ENCODE data around the gene KRT26. TPM values are rescaled to one million over a fixed set of nuclear protein-coding genes. Genes with fewer than 3 reads are reported as not detected.

The KRT26 gene
- total and polyA plus RNA-seq, 2 of the 13 experiments (the other 11 are each of a cell fraction or from before 2014, with no cell fraction given), result not detected

DNA sequence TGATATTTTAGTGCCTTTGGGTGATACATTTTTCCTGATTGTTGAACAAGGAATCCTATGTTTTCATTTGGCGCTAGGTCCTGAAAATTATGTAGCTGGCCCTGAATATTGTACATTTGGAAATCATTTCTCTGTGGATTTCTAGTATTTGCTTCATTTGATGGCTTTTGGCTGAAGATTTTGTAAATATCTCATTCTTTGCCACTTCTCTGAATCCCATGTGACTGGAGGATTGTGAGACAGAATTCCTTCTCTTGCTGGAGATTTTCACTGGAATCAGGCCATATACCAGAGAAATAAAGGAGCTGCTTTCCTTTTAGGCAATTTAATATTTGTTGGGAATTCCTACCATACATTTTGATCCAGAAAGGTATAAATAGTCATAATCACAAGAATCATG lies 19.1 kb upstream of the KRT26 start:
- H3K27me3 ChIP-seq (ENCODE audit: control insufficient read depth in 1 of 2, insufficient read depth in 2 of 2, low read length in 2 of 2), result peaks cover 0 to 31% of the 10 kb centered on the region in 2 experiments; a peak in 3 of 5 replicates
- H3K79me2 ChIP-seq (ENCODE audit: insufficient read depth, low read length), result no peaks in the 10 kb centered on the region
- BruUV-seq (replicated peaks), result no TSS peak
- H2AFZ ChIP-seq (ENCODE audit: low read length), result no peak overlapping the region
- H3K4me1 ChIP-seq (ENCODE audit: insufficient read depth, low read length), result no peaks in the 10 kb centered on the region
- intact Hi-C loops (cut with micrococcal nuclease; ENCODE audit: unreplicated experiment), result no loop called here
- H3K27ac ChIP-seq (ENCODE audit: extremely low read length, insufficient read depth, low read length), result no peak overlapping the region
- H3K4me3 ChIP-seq (replicated peaks in 1 of 3; ENCODE audit: insufficient read depth in 1 of 3, low read depth in 2 of 3, low read length in 3 of 3), result no peak overlapping the region
- TF ChIP-seq, protein P1, sequence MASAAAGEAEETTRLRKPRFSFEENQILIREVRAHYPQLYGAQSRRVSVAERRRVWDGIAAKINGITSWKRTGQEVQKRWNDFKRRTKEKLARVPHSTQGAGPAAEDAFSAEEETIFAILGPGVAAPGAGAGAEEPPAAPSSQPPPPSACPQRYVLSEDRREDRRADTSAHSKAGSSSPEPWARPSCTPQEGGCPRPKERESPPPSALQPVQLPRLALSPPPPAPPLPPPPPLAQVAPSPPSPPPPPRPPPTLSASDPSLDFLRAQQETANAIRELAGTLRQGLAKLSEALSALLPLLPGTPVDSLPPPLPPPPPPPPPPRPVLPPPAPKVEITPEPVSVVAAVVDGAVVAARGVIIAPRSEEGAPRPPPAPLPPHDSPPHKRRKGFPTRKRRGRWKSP (CRISPR knock-in tag; IDR thresholded peaks at IDR 0.05), result no peak
- TF ChIP-seq FOXM1 (CRISPR knock-in tag; IDR thresholded peaks at IDR 0.05) (no peak), ZNF549 (CRISPR knock-in tag; IDR thresholded peaks at IDR 0.05) (no peak), NONO (IDR thresholded peaks at IDR 0.05) (no peak), NONO (CRISPR knock-in tag; conservative IDR thresholded peaks at IDR 0.05) (no peak), ZNF263 (CRISPR knock-in tag; IDR thresholded peaks at IDR 0.05) (no peak), ZNF546 (CRISPR knock-in tag; conservative IDR thresholded peaks at IDR 0.05) (no peak), KDM5B (CRISPR knock-in tag; IDR thresholded peaks at IDR 0.05; ENCODE audit: borderline replicate concordance) (no peak), FOSL1 (CRISPR knock-in tag; IDR thresholded peaks at IDR 0.05; ENCODE audit: borderline replicate concordance) (no peak), MAFK (conservative IDR thresholded peaks at IDR 0.05 in 1 of 2, IDR thresholded peaks at IDR 0.05 in 1 of 2; ENCODE audit: low read length in 2 of 2) (no peak), SRF (IDR thresholded peaks at IDR 0.05; ENCODE audit: low read depth, low read length) (no peak), AKAP8 (CRISPR knock-in tag; IDR thresholded peaks at IDR 0.05) (no peak), REL (CRISPR knock-in tag; conservative IDR thresholded peaks at IDR 0.05) (no peak), CHD4 (IDR thresholded peaks at IDR 0.05; ENCODE audit: borderline replicate concordance, low read length) (no peak)
- TF ChIP-seq, protein P2, sequence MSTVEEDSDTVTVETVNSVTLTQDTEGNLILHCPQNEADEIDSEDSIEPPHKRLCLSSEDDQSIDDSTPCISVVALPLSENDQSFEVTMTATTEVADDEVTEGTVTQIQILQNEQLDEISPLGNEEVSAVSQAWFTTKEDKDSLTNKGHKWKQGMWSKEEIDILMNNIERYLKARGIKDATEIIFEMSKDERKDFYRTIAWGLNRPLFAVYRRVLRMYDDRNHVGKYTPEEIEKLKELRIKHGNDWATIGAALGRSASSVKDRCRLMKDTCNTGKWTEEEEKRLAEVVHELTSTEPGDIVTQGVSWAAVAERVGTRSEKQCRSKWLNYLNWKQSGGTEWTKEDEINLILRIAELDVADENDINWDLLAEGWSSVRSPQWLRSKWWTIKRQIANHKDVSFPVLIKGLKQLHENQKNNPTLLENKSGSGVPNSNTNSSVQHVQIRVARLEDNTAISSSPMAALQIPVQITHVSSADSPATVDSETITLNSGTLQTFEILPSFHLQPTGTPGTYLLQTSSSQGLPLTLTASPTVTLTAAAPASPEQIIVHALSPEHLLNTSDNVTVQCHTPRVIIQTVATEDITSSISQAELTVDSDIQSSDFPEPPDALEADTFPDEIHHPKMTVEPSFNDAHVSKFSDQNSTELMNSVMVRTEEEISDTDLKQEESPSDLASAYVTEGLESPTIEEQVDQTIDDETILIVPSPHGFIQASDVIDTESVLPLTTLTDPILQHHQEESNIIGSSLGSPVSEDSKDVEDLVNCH (CRISPR knock-in tag; IDR thresholded peaks at IDR 0.05), result no peak
- TF ChIP-seq, protein P3, sequence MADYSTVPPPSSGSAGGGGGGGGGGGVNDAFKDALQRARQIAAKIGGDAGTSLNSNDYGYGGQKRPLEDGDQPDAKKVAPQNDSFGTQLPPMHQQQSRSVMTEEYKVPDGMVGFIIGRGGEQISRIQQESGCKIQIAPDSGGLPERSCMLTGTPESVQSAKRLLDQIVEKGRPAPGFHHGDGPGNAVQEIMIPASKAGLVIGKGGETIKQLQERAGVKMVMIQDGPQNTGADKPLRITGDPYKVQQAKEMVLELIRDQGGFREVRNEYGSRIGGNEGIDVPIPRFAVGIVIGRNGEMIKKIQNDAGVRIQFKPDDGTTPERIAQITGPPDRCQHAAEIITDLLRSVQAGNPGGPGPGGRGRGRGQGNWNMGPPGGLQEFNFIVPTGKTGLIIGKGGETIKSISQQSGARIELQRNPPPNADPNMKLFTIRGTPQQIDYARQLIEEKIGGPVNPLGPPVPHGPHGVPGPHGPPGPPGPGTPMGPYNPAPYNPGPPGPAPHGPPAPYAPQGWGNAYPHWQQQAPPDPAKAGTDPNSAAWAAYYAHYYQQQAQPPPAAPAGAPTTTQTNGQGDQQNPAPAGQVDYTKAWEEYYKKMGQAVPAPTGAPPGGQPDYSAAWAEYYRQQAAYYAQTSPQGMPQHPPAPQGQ (CRISPR knock-in tag; IDR thresholded peaks at IDR 0.05; ENCODE audit: borderline replicate concordance), result no peak
- FAIRE-seq (no peak), DNase-seq (ENCODE audit: low spot score) (no peak), ATAC-seq (no peak)
- H3K36me3 ChIP-seq (replicated peaks in 1 of 2; ENCODE audit: control insufficient read depth in 1 of 2, insufficient read depth in 2 of 2, low read length in 2 of 2), result no peaks in the 10 kb centered on the region
- in situ Hi-C loops (cut with HindIII; ENCODE audit: extremely low pct_ligation_motif_present, low pct_unique_long_range_greater_than_20kb), result loop anchor here (5.0 kb wide), 1 partner anchor 174 kb away; no protein-coding TSS in a partner anchor
- no peak overlapping the region for H3K9ac ChIP-seq (ENCODE audit: insufficient read depth, low read depth, low read length)
- CTCF ChIA-PET (ENCODE audit: low intra/inter-chr PET ratio, low total read pairs), result interaction anchor here (2.0 to 3.5 kb wide), 2 partner anchors 172 to 175 kb away, joined by 37 to 44 read pairs; no protein-coding TSS in a partner anchor
- POLR2A ChIA-PET, result no interaction called here
- no peaks in the 10 kb centered on the region for H3K9me3 ChIP-seq (ENCODE audit: low read length)
- H4K20me1 ChIP-seq (ENCODE audit: insufficient read depth, low read length), result no peaks in the 10 kb centered on the region
- H3K4me2 ChIP-seq (ENCODE audit: low read depth, low read length), result no peak overlapping the region
- WGBS (ENCODE audit: low lambda C conversion rate), result 68% methylated on average over 1 of the region's 1 CpG
